ENCODE measurements around the gene APBA2.
"Not testable (repeated sequence)": the region's sequence is repeated elsewhere in the genome, so short reads cannot be mapped to it uniquely, and the experiment has no call there.

- TF ChIP-seq, protein P1, sequence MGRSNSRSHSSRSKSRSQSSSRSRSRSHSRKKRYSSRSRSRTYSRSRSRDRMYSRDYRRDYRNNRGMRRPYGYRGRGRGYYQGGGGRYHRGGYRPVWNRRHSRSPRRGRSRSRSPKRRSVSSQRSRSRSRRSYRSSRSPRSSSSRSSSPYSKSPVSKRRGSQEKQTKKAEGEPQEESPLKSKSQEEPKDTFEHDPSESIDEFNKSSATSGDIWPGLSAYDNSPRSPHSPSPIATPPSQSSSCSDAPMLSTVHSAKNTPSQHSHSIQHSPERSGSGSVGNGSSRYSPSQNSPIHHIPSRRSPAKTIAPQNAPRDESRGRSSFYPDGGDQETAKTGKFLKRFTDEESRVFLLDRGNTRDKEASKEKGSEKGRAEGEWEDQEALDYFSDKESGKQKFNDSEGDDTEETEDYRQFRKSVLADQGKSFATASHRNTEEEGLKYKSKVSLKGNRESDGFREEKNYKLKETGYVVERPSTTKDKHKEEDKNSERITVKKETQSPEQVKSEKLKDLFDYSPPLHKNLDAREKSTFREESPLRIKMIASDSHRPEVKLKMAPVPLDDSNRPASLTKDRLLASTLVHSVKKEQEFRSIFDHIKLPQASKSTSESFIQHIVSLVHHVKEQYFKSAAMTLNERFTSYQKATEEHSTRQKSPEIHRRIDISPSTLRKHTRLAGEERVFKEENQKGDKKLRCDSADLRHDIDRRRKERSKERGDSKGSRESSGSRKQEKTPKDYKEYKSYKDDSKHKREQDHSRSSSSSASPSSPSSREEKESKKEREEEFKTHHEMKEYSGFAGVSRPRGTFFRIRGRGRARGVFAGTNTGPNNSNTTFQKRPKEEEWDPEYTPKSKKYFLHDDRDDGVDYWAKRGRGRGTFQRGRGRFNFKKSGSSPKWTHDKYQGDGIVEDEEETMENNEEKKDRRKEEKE (IDR thresholded peaks at IDR 0.05), result not testable (repeated sequence)
- TF ChIP-seq, protein P2, sequence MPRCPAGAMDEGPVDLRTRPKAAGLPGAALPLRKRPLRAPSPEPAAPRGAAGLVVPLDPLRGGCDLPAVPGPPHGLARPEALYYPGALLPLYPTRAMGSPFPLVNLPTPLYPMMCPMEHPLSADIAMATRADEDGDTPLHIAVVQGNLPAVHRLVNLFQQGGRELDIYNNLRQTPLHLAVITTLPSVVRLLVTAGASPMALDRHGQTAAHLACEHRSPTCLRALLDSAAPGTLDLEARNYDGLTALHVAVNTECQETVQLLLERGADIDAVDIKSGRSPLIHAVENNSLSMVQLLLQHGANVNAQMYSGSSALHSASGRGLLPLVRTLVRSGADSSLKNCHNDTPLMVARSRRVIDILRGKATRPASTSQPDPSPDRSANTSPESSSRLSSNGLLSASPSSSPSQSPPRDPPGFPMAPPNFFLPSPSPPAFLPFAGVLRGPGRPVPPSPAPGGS (IDR thresholded peaks at IDR 0.05; ENCODE audit: borderline replicate concordance, insufficient read depth, low read depth, low read length, poor library complexity, severe bottlenecking), result not testable (repeated sequence)
Observed at GRCh38 chr15:29102173-29102794, 216.5 kb downstream of the APBA2 start.
